Renal cortex interstitium (tissue), 11 donors: Measurements from ENCODE around the gene MYT1. TPM values are rescaled to one million over a fixed set of nuclear protein-coding genes. Genes with fewer than 3 reads are reported as not detected.
"Not testable (repeated sequence)": the region's sequence is repeated elsewhere in the genome, so short reads cannot be mapped to it uniquely, and the experiment has no call there.

Experiments used
- DNase-seq, 11 donors: peaks; one replicate each; pipeline ENCODE4 v3.0.0-alpha.2; 2013; ENCODE audit warnings: low read depth in 9 of 11, low spot score in 4 of 11; ENCODE audit errors: extremely low read depth in 1 of 11
- polyA plus RNA-seq, 3 donors: library from polyadenylated mRNA; unstranded; fragments of 120-200 nt; gene quantifications; one replicate each; pipeline ENCODE4 v1.2.1, GENCODE V29; 2013; ENCODE audit not compliant: insufficient read length in 3 of 3

MYT1 gene
- polyA plus RNA-seq, 3 donors = 0.42 to 0.68 (median 0.55) TPM

GRCh38 chr20:64234921-64235565, 70.8 kb downstream of the MYT1 start:
- not testable (repeated sequence) for DNase-seq

- no peak for DNase-seq
Observed at GRCh38 chr20:64236137-64237088, 72.2 kb downstream of the MYT1 start.

DNA sequence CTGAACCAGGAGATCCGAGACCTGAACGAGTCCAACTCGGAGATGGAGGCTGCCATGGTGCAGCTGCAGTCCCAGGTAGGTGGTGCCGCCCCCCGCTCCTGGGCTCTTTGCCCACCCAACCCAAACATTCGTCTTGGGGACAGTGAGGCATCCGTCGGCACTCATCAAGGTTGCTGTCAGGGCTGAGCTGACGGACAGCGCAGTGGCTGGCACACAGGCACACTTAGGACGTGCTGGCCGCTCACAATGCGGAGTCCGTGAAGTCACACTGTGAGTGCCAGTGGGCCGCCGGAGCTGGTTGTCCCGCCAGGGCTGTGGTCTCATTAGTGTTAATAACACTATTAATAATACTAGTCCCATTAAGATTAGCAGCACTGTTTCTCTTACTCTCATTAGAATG, 73.1 kb downstream of the MYT1 start:
- DNase-seq = no peak

- no peak for DNase-seq
Observed at GRCh38 chr20:64238115-64238825, 74.0 kb downstream of the MYT1 start.

DNA sequence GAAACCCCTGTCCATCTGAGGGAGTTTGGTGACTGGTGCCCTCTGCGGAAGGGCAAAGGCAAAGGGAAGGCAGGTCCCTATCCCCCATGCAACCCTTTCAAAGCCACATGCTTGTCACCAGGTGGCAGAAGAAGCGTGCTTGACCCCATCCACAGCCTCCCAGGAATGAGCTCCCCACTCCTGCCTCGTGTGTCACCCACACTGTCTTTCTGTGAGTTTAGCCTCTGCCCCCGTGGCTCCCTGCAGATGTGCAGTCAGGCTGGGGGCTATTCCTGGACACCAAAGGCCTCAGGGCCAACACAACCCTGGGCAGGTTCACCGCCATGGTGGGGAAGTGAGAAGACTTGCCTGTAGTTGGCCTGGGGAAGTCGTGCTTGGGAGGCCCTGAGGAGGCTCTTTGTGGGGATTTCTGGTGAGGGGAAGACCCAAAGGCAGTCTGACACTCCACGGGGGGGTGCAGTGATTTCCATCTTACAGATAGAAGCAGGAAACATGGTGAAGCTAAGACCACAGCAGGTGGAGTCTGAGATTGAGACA, 74.7 kb downstream of the MYT1 start:
- DNase-seq = no peak

GRCh38 chr20:64239449-64240242, 75.4 kb downstream of the MYT1 start:
- no peak for DNase-seq

- no peak for DNase-seq
Observed at GRCh38 chr20:64240243-64241015, 76.2 kb downstream of the MYT1 start.

- DNase-seq = no peak
Observed at GRCh38 chr20:64241061-64241460, 76.8 kb downstream of the MYT1 start.

DNA sequence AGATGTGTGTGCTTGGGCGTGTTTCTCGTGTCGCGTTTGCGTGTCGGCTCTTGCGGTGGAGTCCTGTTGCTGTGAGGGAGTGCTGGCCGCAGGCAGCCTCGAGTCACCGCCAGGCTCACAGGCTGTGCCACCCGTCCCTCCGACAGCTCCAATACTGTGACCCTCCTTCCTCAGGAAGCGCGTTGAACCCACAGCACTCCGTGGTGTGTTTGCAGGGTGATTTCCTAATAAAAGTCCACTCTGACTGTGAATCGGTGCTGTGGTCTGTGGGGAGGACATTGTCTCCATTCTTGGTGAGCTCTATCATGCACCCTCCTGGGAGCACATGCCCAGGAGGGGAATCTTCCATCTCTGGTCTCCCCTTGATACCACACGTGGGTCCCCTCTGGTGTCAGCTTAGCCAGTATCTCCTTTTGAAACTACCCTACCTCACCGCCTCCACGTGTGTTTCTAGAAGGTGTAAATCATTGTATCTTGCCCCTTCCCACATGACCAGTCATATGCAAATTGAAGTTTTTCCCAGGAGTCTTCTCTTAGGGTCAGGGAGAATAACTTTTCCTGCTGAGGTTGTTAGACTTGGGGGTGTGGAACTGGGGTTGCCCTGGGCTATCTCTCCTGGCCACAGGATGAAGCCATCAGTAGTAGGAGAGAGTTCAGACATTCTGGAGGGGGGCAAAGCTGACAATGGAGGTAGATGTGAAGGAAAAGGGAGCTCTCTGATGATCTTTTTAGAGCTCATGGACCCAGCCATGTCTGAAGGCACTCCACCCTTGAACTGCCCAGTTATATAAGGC, 77.9 kb downstream of the MYT1 start:
- DNase-seq = no peak

- no peak for DNase-seq
Observed at GRCh38 chr20:64242797-64243475, 78.7 kb downstream of the MYT1 start.

DNA sequence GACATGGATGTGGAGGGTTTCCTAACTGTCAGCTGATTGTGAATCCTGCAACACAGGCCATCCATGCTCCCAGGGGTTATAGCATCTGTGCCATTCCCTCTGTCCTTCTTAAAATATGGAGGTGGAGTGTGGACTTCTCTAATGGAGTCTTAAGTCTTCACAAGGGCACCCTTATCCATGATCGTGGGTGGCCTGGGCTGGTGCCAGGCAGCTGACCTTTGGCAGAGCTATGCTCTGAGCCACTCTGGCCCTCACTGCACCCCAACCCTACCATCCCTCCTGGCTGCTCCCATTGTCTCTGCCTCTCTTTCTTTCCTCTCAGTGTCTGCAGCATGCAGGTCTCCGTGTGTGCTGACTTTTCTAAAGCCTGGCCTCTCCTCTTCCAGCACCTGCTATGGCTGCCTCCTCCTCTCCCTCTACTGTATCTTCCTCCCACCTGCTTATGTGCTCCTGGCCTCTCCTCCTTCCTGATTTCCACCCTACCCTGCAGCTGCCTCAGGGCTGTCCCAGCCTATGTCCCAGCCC, 80.1 kb downstream of the MYT1 start:
- no peak for DNase-seq

GRCh38 chr20:64244870-64245603, 80.8 kb downstream of the MYT1 start:
- no peak for DNase-seq

DNA sequence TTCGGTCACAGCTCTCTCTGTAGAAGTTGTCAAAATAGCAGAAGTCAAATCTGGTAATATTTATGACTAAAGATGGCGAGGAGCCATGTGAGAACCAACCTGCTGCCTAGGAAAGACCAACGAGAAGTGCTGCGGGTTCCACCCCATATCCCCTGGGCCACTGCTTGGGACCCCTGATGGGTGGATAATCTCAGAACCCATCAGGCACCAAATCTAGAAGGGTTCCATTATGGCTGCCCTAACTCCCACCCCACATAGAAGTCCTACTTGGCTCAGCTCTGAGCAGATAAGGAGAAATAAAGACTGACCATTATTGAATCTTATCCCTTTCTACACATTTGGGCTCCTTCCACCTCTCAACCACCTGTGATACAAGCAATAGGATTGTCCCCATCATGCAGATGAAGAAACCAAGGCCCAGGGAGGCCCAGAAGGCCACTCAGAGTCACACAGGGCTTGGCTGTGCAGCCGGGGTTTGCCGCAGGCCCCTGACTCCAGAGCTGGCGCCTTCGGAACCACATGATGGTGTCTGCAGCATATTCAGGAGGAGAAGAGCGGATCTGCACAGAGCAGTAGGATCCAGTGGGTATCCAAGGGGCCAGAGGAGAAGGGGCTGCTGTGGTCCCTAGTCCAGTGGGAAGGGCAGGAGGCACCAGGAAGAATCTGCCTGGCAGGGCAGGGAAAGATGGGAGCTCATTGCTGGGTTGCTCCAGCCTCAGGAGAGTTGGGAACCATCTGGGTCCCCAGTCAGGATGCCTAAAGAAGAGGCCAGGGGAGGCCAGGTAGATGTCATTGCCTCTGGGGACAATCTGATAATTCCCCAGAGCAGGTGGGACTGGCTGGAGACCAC, 81.7 kb downstream of the MYT1 start:
- no peak for DNase-seq

DNA sequence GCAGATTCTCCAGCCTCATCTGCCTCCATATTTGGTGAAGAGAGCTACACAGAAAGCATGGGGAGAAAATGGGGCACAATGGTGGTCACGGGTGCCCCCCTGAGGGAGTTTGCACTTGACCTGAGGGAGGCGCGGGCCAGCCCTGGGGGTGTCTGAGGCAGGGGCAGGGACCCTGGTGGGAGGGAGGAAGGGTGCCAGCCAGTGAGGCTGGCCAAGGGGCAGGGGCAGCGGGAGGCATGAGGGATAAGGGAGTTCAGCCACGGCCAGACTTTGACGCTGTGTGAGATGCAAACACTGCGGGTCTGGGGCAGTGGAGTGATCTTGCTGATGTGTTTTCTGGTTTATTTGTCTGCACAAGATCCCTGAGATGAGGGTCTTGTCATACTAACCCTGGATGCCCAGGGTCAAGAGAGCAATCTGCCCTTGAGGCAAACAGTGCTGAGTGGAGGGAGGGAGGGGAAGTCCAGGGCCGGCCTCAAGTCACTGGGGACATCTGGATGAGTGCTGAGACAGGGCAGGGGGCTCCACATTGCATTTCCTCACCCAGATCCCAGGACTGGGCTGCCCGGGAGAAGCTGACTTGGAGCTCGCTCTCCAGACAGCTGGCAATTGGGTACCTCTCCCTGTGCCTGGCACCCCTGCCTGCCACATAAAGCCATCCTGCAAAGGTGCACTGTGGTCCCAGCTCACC, 82.5 kb downstream of the MYT1 start:
- no peak for DNase-seq

DNA sequence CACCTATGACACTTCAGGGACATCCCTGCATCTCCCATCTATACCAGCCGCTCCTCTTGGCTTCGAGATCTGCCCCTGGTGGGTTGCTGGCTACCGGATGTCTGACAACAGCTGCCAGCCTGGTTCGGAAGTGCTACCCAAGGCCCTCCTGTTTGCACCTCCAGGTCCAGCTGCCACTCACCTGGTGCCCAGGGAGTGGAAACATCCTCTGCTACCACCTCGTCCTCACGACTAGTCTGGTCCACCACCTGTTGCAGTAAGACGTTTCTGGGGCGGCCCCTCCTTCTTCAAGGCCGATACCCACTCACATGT, 83.0 kb downstream of the MYT1 start:
- DNase-seq = no peak
